HEK293 (cell line): ENCODE data around the gene FHIT.

ENCODE experiments used
- CTCF ChIA-PET: fragments of 350-600 bp; formaldehyde crosslinking; extraction: SDS; loops from one replicate; lab custom pipeline; 2021; ENCODE audit warnings: antibody characterized with exemption; lab: Yijun Ruan, JAX
- POLR2A ChIA-PET: fragments of 300-600 bp; formaldehyde crosslinking; extraction: SDS; loops from one replicate; lab custom pipeline; 2020; ENCODE audit warnings: antibody characterized with exemption, inconsistent platforms; lab: Yijun Ruan, JAX
- H3K27ac ChIP-seq: fragments of 200-500 bp; sonication (Bioruptor generic); 2 replicates; pipeline ENCODE4 v1.5.1; 2014; ENCODE audit warnings: low read depth, low read length, control low read depth, inconsistent platforms; ENCODE audit errors: extremely low read depth
- H3K36me3 ChIP-seq, 2 experiments: fragments of 200-500 bp in 1 of 2; sonication (Bioruptor generic) in 1 of 2; 1 replicate in 1 of 2; 2 replicates in 1 of 2; pipeline ENCODE4 v1.5.1; 2014 to 2017; ENCODE audit warnings: inconsistent platforms in 2 of 2, low read length in 2 of 2; ENCODE audit not compliant: control insufficient read depth in 2 of 2, insufficient read depth in 1 of 2
- H3K4me1 ChIP-seq: fragments of 200-500 bp; sonication (Bioruptor generic); 2 replicates; pipeline ENCODE4 v1.5.1; 2014; ENCODE audit warnings: mild to moderate bottlenecking, low read length, inconsistent platforms; ENCODE audit not compliant: control insufficient read depth, insufficient read depth
- H3K4me3 ChIP-seq: 2 replicates; pipeline ENCODE4 v1.5.1; 2011; ENCODE audit warnings: low read depth, mild to moderate bottlenecking, control low read depth, low read length, moderate library complexity
- H3K9me3 ChIP-seq: fragments of 200-500 bp; sonication (Bioruptor generic); 2 replicates; pipeline ENCODE4 v1.5.1; 2014; ENCODE audit warnings: low read depth, low read length, inconsistent platforms; ENCODE audit not compliant: control insufficient read depth, insufficient read depth
- HOXA7 ChIP-seq: sonication (generic); formaldehyde crosslinking; IDR thresholded peaks from 2 replicates; pipeline ENCODE4 v1.8.1; 2022; ENCODE audit warnings: missing genetic modification reagents, borderline replicate concordance
- HOXC10 ChIP-seq: sonication (generic); formaldehyde crosslinking; IDR thresholded peaks from 2 replicates; pipeline ENCODE4 v1.8.1; 2023; ENCODE audit warnings: mild to moderate bottlenecking, missing genetic modification reagents
- KLF9 ChIP-seq: fragments of 450-650 bp; formaldehyde crosslinking; IDR thresholded peaks from 2 replicates; pipeline ENCODE4 v1.5.1; 2016; ENCODE audit warnings: missing biosample characterization, missing genetic modification characterization, low read depth
- OVOL3 ChIP-seq: fragments of 450-650 bp; formaldehyde crosslinking; IDR thresholded peaks from 2 replicates; pipeline ENCODE4 v1.5.1; 2016; ENCODE audit warnings: missing biosample characterization, missing genetic modification characterization
- PRDM10 ChIP-seq: fragments of 450-650 bp; formaldehyde crosslinking; IDR thresholded peaks from 2 replicates; pipeline ENCODE4 v1.5.1; 2016; ENCODE audit warnings: missing biosample characterization, missing genetic modification characterization
- RBAK ChIP-seq: fragments of 450-650 bp; formaldehyde crosslinking; IDR thresholded peaks from 2 replicates; pipeline ENCODE4 v1.5.1; 2016; ENCODE audit warnings: missing biosample characterization, missing genetic modification characterization
- SCRT1 ChIP-seq: fragments of 450-650 bp; formaldehyde crosslinking; IDR thresholded peaks from 2 replicates; pipeline ENCODE4 v1.5.1; 2016; ENCODE audit warnings: missing biosample characterization, missing genetic modification characterization, borderline replicate concordance
- TRIM28 ChIP-seq: IDR thresholded peaks from 2 replicates; pipeline ENCODE4 v1.6.1; 2011; ENCODE audit warnings: low read length, control low read depth, borderline replicate concordance
- YY2 ChIP-seq: fragments of 450-650 bp; formaldehyde crosslinking; IDR thresholded peaks from 2 replicates; pipeline ENCODE4 v1.5.1; 2016; ENCODE audit warnings: missing biosample characterization, missing genetic modification characterization
- ZBTB21 ChIP-seq: fragments of 450-650 bp; formaldehyde crosslinking; IDR thresholded peaks from 2 replicates; pipeline ENCODE4 v1.5.1; 2017; ENCODE audit warnings: missing biosample characterization, missing genetic modification characterization
- ZBTB6 ChIP-seq: fragments of 450-650 bp; formaldehyde crosslinking; IDR thresholded peaks from 2 replicates; pipeline ENCODE4 v1.5.1; 2017; ENCODE audit warnings: missing biosample characterization, missing genetic modification characterization
- ZFP3 ChIP-seq: fragments of 450-650 bp; formaldehyde crosslinking; IDR thresholded peaks from 2 replicates; pipeline ENCODE4 v1.5.1; 2016; ENCODE audit warnings: low read depth, missing biosample characterization, missing genetic modification characterization
- ZFP69B ChIP-seq: fragments of 450-650 bp; formaldehyde crosslinking; IDR thresholded peaks from 2 replicates; pipeline ENCODE4 v1.5.1; 2016; ENCODE audit warnings: missing biosample characterization, missing genetic modification characterization
- ZNF133 ChIP-seq: fragments of 450-650 bp; formaldehyde crosslinking; IDR thresholded peaks from 2 replicates; pipeline ENCODE4 v1.5.1; 2016; ENCODE audit warnings: missing biosample characterization, missing genetic modification characterization
- ZNF202 ChIP-seq: fragments of 450-650 bp; formaldehyde crosslinking; IDR thresholded peaks from 2 replicates; pipeline ENCODE4 v1.5.1; 2016; ENCODE audit warnings: missing biosample characterization, missing genetic modification characterization, borderline replicate concordance
- ZNF366 ChIP-seq: fragments of 450-650 bp; formaldehyde crosslinking; conservative IDR thresholded peaks from 2 replicates; pipeline ENCODE4 v1.5.1; 2016; ENCODE audit warnings: missing biosample characterization, missing genetic modification characterization
- ZNF391 ChIP-seq: fragments of 450-650 bp; formaldehyde crosslinking; IDR thresholded peaks from 2 replicates; pipeline ENCODE4 v1.5.1; 2016; ENCODE audit warnings: low read depth, missing biosample characterization, missing genetic modification characterization, borderline replicate concordance
- ZNF521 ChIP-seq: fragments of 450-650 bp; formaldehyde crosslinking; IDR thresholded peaks from 2 replicates; pipeline ENCODE4 v1.5.1; 2017; ENCODE audit warnings: missing biosample characterization, mild to moderate bottlenecking, missing genetic modification characterization
- ZNF549 ChIP-seq: fragments of 450-650 bp; IDR thresholded peaks from 2 replicates; pipeline ENCODE4 v1.5.1; 2018; ENCODE audit warnings: missing biosample characterization, missing genetic modification characterization, mild to moderate bottlenecking, inconsistent platforms, moderate library complexity
- ZNF561 ChIP-seq: fragments of 450-650 bp; IDR thresholded peaks from 2 replicates; pipeline ENCODE4 v1.5.1; 2018; ENCODE audit warnings: missing biosample characterization, missing genetic modification characterization, borderline replicate concordance
- ZNF571 ChIP-seq: fragments of 450-650 bp; formaldehyde crosslinking; IDR thresholded peaks from 2 replicates; pipeline ENCODE4 v1.5.0; 2017; ENCODE audit warnings: missing biosample characterization, missing genetic modification characterization
- ZNF610 ChIP-seq: fragments of 450-650 bp; formaldehyde crosslinking; IDR thresholded peaks from 2 replicates; pipeline ENCODE4 v1.5.1; 2016; ENCODE audit warnings: missing biosample characterization, missing genetic modification characterization, borderline replicate concordance
- ZNF704 ChIP-seq: fragments of 450-650 bp; formaldehyde crosslinking; IDR thresholded peaks from 2 replicates; pipeline ENCODE4 v1.5.1; 2016; ENCODE audit warnings: missing biosample characterization, missing genetic modification characterization
- ZNF747 ChIP-seq: fragments of 450-650 bp; formaldehyde crosslinking; IDR thresholded peaks from 2 replicates; pipeline ENCODE4 v1.5.1; 2016; ENCODE audit warnings: missing biosample characterization, missing genetic modification characterization
- ZSCAN5A ChIP-seq: fragments of 450-650 bp; formaldehyde crosslinking; IDR thresholded peaks from 2 replicates; pipeline ENCODE4 v1.5.1; 2016; ENCODE audit warnings: missing biosample characterization, missing genetic modification characterization

FHIT gene

GRCh38 chr3:61264281-61264680, 13.0 kb upstream of the FHIT start (continued):
- TF ChIP-seq OVOL3 (no peak), ZBTB21 (tag by site-specific recombination) (no peak), ZNF610 (tag by site-specific recombination) (no peak), ZFP3 (tag by site-specific recombination) (no peak), ZNF571 (no peak), ZNF747 (no peak), TRIM28 (no peak), SCRT1 (tag by site-specific recombination) (no peak)

- ChIA-PET POLR2A (no interaction called here), CTCF (no interaction called here)
- no peaks in the 10 kb centered on the region for H3K9me3 ChIP-seq
- TF ChIP-seq ZNF521 (tag by site-specific recombination) (no peak), RBAK (tag by site-specific recombination) (no peak), OVOL3 (no peak), ZNF202 (tag by site-specific recombination) (no peak), YY2 (tag by site-specific recombination) (no peak), ZNF366 (tag by site-specific recombination) (no peak), ZBTB6 (tag by site-specific recombination) (no peak), ZNF549 (tag by site-specific recombination) (no peak), ZNF391 (no peak), ZNF133 (tag by site-specific recombination) (no peak), ZNF704 (tag by site-specific recombination) (no peak), SCRT1 (tag by site-specific recombination) (no peak), KLF9 (tag by site-specific recombination) (no peak), ZNF561 (tag by site-specific recombination) (no peak), HOXC10 (CRISPR knock-in tag) (no peak), PRDM10 (tag by site-specific recombination) (no peak), ZSCAN5A (no peak), ZFP69B (tag by site-specific recombination) (no peak), HOXA7 (no peak)
- TF ChIP-seq, all 188 proteins: peak for 0
- Histone ChIP-seq H3K27ac (no peak overlapping the region), H3K36me3 (no peaks in the 10 kb centered on the region), H3K4me1 (no peaks in the 10 kb centered on the region), H3K4me3 (no peak overlapping the region)
Observed at GRCh38 chr3:61257148-61257547, 5.9 kb upstream of the FHIT start.
